GM23338 (cell line): ENCODE results near the gene EPHB1. TPM values are rescaled to one million over a fixed set of nuclear protein-coding genes. Genes with fewer than 3 reads are reported as not detected.

Experiments
- ATAC-seq: fragments of 200-7000 bp; cut with Tn5 transposase; 3 replicates; pipeline ENCODE4 v1.9.1; 2020
- DNase-seq: peaks from one replicate; pipeline ENCODE4 v3.0.0-alpha.2; 2015; ENCODE audit warnings: low spot score
- H2AFZ ChIP-seq: fragments of 200-600 bp; sonication (generic); 2 replicates; pipeline ENCODE4 v1.8.0; 2016; ENCODE audit warnings: antibody characterized with exemption, mild to moderate bottlenecking, moderate library complexity
- H3F3A ChIP-seq: fragments of 200-600 bp; sonication (generic); replicated peaks from 2 replicates; pipeline ENCODE4 v1.8.0; 2017; ENCODE audit warnings: antibody characterized with exemption, mixed run types, low read depth
- H3K27ac ChIP-seq: fragments of 200-600 bp; sonication (generic); 2 replicates; pipeline ENCODE4 v1.6.1; 2016; ENCODE audit warnings: low read depth
- H3K27me3 ChIP-seq: fragments of 200-600 bp; sonication (generic); 2 replicates; pipeline ENCODE4 v1.8.0; 2016; ENCODE audit warnings: mild to moderate bottlenecking, mixed run types, moderate library complexity; ENCODE audit not compliant: insufficient read depth
- H3K36me3 ChIP-seq: fragments of 200-600 bp; sonication (generic); 2 replicates; pipeline ENCODE4 v1.8.0; 2016; ENCODE audit warnings: mild to moderate bottlenecking; ENCODE audit not compliant: insufficient read depth
- H3K4me1 ChIP-seq: fragments of 200-600 bp; sonication (generic); 2 replicates; pipeline ENCODE4 v1.8.0; 2016; ENCODE audit warnings: mild to moderate bottlenecking, moderate library complexity; ENCODE audit not compliant: insufficient read depth
- H3K4me2 ChIP-seq: fragments of 200-600 bp; sonication (generic); 2 replicates; pipeline ENCODE4 v1.7.1; 2017; ENCODE audit warnings: mixed run types
- H3K4me3 ChIP-seq: fragments of 200-600 bp; sonication (generic); 2 replicates; pipeline ENCODE4 v1.6.1; 2016; ENCODE audit warnings: mixed run types
- H3K79me2 ChIP-seq: fragments of 200-600 bp; sonication (generic); replicated peaks from 2 replicates; pipeline ENCODE4 v1.8.0; 2017; ENCODE audit warnings: mild to moderate bottlenecking; ENCODE audit not compliant: insufficient read depth
- H3K9me2 ChIP-seq: fragments of 200-600 bp; sonication (generic); 2 replicates; pipeline ENCODE4 v1.8.0; 2017; ENCODE audit not compliant: insufficient read depth
- H4K20me1 ChIP-seq: fragments of 200-600 bp; sonication (generic); replicated peaks from 2 replicates; pipeline ENCODE4 v1.8.0; 2017; ENCODE audit warnings: mild to moderate bottlenecking; ENCODE audit not compliant: insufficient read depth
- H3K27ac Mint-ChIP-seq: 2 replicates; pipeline ENCODE4 v1.8.0; 2020; ENCODE audit warnings: inconsistent platforms, mild to moderate bottlenecking, moderate library complexity, mixed read lengths
- H3K27me3 Mint-ChIP-seq: 3 replicates; pipeline ENCODE4 v1.8.0; 2022; ENCODE audit warnings: low read depth, mild to moderate bottlenecking, moderate library complexity, mixed read lengths, inconsistent platforms; ENCODE audit not compliant: insufficient read depth, poor library complexity
- H3K36me3 Mint-ChIP-seq: 3 replicates; pipeline ENCODE4 v1.8.0; 2021; ENCODE audit warnings: low read depth, mild to moderate bottlenecking, inconsistent platforms, moderate library complexity, mixed read lengths
- H3K4me1 Mint-ChIP-seq: 3 replicates; pipeline ENCODE4 v1.8.0; 2020; ENCODE audit warnings: mild to moderate bottlenecking, inconsistent platforms, mixed read lengths
- H3K4me3 Mint-ChIP-seq: 3 replicates; pipeline ENCODE4 v1.8.0; 2021; ENCODE audit warnings: moderate library complexity, mild to moderate bottlenecking, inconsistent platforms, mixed read lengths
- H3K9me3 Mint-ChIP-seq: 3 replicates; pipeline ENCODE4 v1.8.0; 2020; ENCODE audit warnings: moderate library complexity, mild to moderate bottlenecking, inconsistent platforms, mixed read lengths
- CTCF ChIP-seq, 2 experiments: fragments of 200-600 bp in 1 of 2; sonication (generic) in 1 of 2; conservative IDR thresholded peaks; 2 replicates each; pipeline versions ENCODE4 v1.5.1 to v1.6.1; 2016 to 2017; ENCODE audit warnings: antibody characterized with exemption in 2 of 2, low read depth in 2 of 2, mild to moderate bottlenecking in 2 of 2, moderate library complexity in 1 of 2
- EZH2 ChIP-seq: fragments of 200-600 bp; sonication (generic); IDR thresholded peaks from one replicate; pipeline ENCODE4 v1.8.0; 2017; ENCODE audit warnings: antibody characterized with exemption, mild to moderate bottlenecking, low read depth; ENCODE audit not compliant: unreplicated experiment
- EZH2phosphoT487 ChIP-seq: fragments of 200-600 bp; sonication (generic); IDR thresholded peaks from one replicate; pipeline ENCODE4 v1.8.1; 2018; ENCODE audit warnings: antibody characterized with exemption; ENCODE audit not compliant: unreplicated experiment
- JUNB ChIP-seq: IDR thresholded peaks from one replicate; pipeline ENCODE4 v1.6.1; 2016; ENCODE audit warnings: antibody characterized with exemption; ENCODE audit not compliant: unreplicated experiment
- NANOG ChIP-seq: IDR thresholded peaks from 2 replicates; pipeline ENCODE4 v1.6.1; 2016; ENCODE audit warnings: antibody characterized with exemption, borderline replicate concordance
- STAT1 ChIP-seq: IDR thresholded peaks from one replicate; pipeline ENCODE4 v1.6.1; 2016; ENCODE audit warnings: antibody characterized with exemption; ENCODE audit not compliant: unreplicated experiment
- ZNF114 ChIP-seq: fragments of 250-450 bp; sonication (Bioruptor Pico); IDR thresholded peaks from 2 replicates; pipeline ENCODE4 v1.5.0; 2020; ENCODE audit warnings: mild to moderate bottlenecking, moderate library complexity
- ZNF331 ChIP-seq: fragments of 250-450 bp; sonication (Bioruptor Pico); IDR thresholded peaks from 2 replicates; pipeline ENCODE4 v1.5.0; 2020; ENCODE audit warnings: low read depth, mild to moderate bottlenecking, moderate library complexity
- polyA plus RNA-seq: library from polyadenylated mRNA; unstranded; fragments of >200 nt; fragmentation: Nextera tagmentation; extraction: Ambion mirVana; gene quantifications from 2 replicates; pipeline ENCODE4 v1.2.1, GENCODE V29; 2016
- total RNA-seq: library from RNA; depleted of rRNA; stranded (reverse); fragments of >200 nt; shearing (Covaris generic); gene quantifications from 2 replicates; pipeline ENCODE4 v1.2.3, GENCODE V29; 2014
- TF ChIP-seq, protein P1 (sequence below): IDR thresholded peaks from one replicate; pipeline ENCODE4 v1.6.1; 2018; ENCODE audit warnings: antibody characterized with exemption; ENCODE audit not compliant: unreplicated experiment
- TF ChIP-seq, protein P2 (sequence below): fragments of 250-450 bp; sonication (Bioruptor Pico); IDR thresholded peaks from 2 replicates; pipeline ENCODE4 v1.5.0; 2020; ENCODE audit warnings: mild to moderate bottlenecking, moderate library complexity
- TF ChIP-seq, protein P3 (sequence below): IDR thresholded peaks from 2 replicates; pipeline ENCODE4 v1.6.1; 2016; ENCODE audit warnings: antibody characterized with exemption

EPHB1 gene
- total and polyA plus RNA-seq, 2 experiments from 2014 or later = 2.7 to 5.2 TPM

DNA sequence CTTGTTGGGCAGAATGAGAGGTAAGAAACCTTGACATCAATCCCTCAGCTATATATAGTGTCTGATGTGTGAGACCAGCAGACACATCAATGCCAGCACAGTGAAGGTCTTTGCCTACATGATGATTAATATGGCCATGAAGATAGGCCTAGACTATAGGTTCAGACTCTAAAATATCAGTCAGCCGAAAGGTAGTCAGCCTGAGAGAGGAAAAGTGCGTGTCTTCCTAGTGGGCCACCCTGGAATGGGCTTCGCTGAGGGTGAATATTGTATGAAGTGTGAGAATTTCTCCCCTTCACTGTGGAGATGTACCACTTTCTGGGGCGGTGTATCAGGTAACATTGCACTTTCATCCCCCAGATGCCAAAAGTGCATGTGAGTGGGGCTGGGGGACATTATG, 33.0 kb upstream of the EPHB1 start:
- Histone ChIP-seq H4K20me1 (no peaks in the 10 kb centered on the region), H3K79me2 (no peaks in the 10 kb centered on the region), H3F3A (no peaks in the 10 kb centered on the region), H3K36me3 (no peaks in the 10 kb centered on the region), H3K27ac (no peak overlapping the region), H3K4me3 (no peak overlapping the region), H3K4me2 (no peak overlapping the region), H3K27me3 (no peaks in the 10 kb centered on the region), H3K9me2 (peaks cover 5% of the 10 kb centered on the region; the same call in 1 of the 2 replicates), H2AFZ (no peak overlapping the region), H3K4me1 (no peaks in the 10 kb centered on the region)
- Mint-ChIP-seq H3K9me3 (no peaks in the 10 kb centered on the region), H3K27me3 (no peaks in the 10 kb centered on the region), H3K36me3 (no peaks in the 10 kb centered on the region), H3K4me1 (no peaks in the 10 kb centered on the region), H3K27ac (no peak overlapping the region), H3K4me3 (no peak overlapping the region)
- no peak for DNase-seq
- no peak for ATAC-seq
- TF ChIP-seq ZNF114 (CRISPR knock-in tag) (no peak), EZH2 (no peak), NANOG (no peak), JUNB (no peak), ZNF331 (CRISPR knock-in tag) (no peak), CTCF (conservative IDR thresholded peaks at IDR 0.05; ENCODE audit: low read depth in 2 of 2) (no peak), STAT1 (no peak), EZH2phosphoT487 (no peak)
- TF ChIP-seq, protein P1, sequence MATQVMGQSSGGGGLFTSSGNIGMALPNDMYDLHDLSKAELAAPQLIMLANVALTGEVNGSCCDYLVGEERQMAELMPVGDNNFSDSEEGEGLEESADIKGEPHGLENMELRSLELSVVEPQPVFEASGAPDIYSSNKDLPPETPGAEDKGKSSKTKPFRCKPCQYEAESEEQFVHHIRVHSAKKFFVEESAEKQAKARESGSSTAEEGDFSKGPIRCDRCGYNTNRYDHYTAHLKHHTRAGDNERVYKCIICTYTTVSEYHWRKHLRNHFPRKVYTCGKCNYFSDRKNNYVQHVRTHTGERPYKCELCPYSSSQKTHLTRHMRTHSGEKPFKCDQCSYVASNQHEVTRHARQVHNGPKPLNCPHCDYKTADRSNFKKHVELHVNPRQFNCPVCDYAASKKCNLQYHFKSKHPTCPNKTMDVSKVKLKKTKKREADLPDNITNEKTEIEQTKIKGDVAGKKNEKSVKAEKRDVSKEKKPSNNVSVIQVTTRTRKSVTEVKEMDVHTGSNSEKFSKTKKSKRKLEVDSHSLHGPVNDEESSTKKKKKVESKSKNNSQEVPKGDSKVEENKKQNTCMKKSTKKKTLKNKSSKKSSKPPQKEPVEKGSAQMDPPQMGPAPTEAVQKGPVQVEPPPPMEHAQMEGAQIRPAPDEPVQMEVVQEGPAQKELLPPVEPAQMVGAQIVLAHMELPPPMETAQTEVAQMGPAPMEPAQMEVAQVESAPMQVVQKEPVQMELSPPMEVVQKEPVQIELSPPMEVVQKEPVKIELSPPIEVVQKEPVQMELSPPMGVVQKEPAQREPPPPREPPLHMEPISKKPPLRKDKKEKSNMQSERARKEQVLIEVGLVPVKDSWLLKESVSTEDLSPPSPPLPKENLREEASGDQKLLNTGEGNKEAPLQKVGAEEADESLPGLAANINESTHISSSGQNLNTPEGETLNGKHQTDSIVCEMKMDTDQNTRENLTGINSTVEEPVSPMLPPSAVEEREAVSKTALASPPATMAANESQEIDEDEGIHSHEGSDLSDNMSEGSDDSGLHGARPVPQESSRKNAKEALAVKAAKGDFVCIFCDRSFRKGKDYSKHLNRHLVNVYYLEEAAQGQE = no peak
- TF ChIP-seq, protein P2, sequence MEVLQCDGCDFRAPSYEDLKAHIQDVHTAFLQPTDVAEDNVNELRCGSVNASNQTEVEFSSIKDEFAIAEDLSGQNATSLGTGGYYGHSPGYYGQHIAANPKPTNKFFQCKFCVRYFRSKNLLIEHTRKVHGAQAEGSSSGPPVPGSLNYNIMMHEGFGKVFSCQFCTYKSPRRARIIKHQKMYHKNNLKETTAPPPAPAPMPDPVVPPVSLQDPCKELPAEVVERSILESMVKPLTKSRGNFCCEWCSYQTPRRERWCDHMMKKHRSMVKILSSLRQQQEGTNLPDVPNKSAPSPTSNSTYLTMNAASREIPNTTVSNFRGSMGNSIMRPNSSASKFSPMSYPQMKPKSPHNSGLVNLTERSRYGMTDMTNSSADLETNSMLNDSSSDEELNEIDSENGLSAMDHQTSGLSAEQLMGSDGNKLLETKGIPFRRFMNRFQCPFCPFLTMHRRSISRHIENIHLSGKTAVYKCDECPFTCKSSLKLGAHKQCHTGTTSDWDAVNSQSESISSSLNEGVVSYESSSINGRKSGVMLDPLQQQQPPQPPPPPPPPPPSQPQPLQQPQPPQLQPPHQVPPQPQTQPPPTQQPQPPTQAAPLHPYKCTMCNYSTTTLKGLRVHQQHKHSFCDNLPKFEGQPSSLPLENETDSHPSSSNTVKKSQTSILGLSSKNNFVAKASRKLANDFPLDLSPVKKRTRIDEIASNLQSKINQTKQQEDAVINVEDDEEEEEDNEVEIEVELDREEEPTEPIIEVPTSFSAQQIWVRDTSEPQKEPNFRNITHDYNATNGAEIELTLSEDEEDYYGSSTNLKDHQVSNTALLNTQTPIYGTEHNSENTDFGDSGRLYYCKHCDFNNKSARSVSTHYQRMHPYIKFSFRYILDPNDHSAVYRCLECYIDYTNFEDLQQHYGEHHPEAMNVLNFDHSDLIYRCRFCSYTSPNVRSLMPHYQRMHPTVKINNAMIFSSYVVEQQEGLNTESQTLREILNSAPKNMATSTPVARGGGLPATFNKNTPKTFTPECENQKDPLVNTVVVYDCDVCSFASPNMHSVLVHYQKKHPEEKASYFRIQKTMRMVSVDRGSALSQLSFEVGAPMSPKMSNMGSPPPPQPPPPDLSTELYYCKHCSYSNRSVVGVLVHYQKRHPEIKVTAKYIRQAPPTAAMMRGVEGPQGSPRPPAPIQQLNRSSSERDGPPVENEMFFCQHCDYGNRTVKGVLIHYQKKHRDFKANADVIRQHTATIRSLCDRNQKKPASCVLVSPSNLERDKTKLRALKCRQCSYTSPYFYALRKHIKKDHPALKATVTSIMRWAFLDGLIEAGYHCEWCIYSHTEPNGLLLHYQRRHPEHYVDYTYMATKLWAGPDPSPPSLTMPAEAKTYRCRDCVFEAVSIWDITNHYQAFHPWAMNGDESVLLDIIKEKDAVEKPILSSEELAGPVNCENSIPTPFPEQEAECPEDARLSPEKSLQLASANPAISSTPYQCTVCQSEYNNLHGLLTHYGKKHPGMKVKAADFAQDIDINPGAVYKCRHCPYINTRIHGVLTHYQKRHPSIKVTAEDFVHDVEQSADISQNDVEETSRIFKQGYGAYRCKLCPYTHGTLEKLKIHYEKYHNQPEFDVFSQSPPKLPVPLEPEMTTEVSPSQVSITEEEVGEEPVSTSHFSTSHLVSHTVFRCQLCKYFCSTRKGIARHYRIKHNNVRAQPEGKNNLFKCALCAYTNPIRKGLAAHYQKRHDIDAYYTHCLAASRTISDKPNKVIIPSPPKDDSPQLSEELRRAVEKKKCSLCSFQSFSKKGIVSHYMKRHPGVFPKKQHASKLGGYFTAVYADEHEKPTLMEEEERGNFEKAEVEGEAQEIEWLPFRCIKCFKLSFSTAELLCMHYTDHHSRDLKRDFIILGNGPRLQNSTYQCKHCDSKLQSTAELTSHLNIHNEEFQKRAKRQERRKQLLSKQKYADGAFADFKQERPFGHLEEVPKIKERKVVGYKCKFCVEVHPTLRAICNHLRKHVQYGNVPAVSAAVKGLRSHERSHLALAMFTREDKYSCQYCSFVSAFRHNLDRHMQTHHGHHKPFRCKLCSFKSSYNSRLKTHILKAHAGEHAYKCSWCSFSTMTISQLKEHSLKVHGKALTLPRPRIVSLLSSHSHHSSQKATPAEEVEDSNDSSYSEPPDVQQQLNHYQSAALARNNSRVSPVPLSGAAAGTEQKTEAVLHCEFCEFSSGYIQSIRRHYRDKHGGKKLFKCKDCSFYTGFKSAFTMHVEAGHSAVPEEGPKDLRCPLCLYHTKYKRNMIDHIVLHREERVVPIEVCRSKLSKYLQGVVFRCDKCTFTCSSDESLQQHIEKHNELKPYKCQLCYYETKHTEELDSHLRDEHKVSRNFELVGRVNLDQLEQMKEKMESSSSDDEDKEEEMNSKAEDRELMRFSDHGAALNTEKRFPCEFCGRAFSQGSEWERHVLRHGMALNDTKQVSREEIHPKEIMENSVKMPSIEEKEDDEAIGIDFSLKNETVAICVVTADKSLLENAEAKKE (CRISPR knock-in tag) = no peak
- TF ChIP-seq, protein P3, sequence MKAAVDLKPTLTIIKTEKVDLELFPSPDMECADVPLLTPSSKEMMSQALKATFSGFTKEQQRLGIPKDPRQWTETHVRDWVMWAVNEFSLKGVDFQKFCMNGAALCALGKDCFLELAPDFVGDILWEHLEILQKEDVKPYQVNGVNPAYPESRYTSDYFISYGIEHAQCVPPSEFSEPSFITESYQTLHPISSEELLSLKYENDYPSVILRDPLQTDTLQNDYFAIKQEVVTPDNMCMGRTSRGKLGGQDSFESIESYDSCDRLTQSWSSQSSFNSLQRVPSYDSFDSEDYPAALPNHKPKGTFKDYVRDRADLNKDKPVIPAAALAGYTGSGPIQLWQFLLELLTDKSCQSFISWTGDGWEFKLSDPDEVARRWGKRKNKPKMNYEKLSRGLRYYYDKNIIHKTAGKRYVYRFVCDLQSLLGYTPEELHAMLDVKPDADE = no peak
